HG03378 (cell line): ENCODE measurements around the gene EME1.
"Not testable (repeated sequence)": the region's sequence is repeated elsewhere in the genome, so short reads cannot be mapped to it uniquely, and the experiment has no call there.

Source experiments
- ATAC-seq: cut with Tn5 transposase; IDR thresholded peaks from one replicate; pipeline ENCODE4 v1.9.1; 2021; ENCODE audit warnings: mild to moderate bottlenecking, moderate library complexity; ENCODE audit not compliant: unreplicated experiment

Gene EME1

GRCh38 chr17:50424996-50425681 lies 52.1 kb downstream of the EME1 start:
- no peak for ATAC-seq

DNA sequence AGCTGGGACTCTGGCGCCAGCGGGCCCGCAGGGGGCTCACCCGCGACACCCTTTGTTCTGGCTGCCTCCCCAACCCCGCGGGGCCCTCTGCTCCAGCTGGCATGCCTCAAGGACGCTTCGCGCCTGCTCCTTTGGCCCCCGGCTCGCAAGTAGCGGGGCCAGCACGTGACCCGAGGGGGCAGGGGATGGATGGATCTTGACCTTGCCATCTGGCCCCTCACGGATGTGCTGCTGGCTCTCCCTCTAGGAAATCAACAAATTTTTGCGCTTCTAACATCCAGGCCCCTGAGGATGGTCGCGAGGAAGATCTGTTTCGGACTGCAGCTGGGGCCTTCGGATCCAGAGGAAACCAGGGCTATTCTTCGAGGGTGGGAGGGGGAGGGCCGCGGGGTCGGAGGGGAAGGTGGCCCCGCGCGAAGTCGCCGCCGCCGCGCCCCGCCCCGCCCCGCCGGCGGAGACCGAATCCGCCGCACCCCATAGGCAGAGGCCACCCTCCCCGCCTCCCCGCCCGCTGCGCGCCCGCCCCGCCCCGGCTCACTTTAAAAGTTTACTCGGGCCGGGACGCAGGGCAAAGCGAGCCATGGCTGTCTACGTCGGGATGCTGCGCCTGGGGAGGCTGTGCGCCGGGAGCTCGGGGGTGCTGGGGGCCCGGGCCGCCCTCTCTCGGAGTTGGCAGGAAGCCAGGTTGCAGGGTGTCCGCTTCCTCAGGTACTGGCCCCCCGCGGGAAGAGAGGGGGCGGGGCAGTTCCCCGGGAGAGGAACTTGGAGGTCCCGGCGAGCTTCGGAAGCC lies 52.8 kb downstream of the EME1 start, which contains the start of gene ACSF2:
TSS of gene ACSF2 (plus strand) at position 537 of the 790 bp plus-strand sequence. CDS start at position 581, 44 bp downstream.
- no peak for ATAC-seq

DNA sequence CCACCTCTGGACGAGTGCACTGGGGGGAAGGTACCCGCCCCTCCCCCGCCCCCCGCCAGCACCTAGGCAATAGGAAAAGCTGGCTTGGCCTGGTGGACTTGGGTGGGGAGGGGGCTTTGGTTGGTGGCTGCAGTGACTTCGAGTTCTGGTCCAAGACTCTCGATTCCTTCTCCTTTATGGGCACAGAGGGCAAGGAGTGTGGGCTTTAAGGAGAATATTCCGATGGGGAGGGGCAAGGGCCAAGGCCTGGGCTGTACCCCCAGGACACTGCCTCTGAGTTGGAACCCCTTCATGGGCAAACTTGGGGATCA lies 53.4 kb downstream of the EME1 start:
- ATAC-seq, result no peak

DNA sequence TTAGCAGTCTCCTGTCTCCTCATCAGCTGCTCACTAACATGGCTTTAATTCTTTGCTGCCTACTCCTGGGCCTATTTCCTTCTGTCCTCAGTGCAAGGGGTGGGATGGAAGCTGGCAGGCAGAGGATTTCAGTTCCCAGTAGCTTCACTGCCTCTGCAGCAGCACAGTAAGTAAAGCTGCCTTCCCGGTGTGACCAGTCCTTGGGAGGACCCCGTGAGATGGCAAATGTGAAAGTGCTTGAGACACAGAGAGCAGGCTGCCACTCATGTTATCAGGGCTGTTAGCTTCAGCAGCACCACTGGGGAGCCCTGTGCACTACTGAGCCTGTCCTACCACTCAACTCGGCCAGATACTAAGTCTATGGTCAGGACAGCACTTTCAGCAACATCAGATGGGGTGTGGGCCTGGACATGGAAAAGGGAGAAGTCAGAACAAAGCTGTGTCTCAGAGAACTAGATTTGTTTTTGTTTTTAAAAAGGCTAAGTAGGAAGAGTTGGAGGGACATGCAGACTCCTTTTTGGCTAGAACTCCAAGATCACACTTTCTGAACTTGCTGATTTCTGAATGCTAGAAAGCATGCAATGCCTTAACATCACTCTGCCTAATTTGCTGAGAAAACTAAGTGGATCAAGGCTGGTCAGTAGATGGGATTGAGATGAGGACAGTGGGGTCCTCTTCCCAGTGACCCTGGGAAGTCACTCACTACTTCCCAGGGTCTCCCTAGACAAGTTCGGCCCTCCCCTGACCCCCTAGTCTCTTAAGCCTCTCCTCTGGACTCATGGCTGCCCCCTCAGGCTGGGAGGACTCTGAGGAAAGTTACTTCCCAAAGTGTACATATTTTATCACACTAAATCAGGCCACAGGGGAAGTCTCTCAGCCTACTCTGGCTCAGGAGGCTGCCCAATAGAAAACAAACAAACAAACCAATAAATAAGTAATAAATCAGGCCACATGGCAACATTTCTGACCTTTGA lies 54.1 kb downstream of the EME1 start:
- no peak for ATAC-seq

DNA sequence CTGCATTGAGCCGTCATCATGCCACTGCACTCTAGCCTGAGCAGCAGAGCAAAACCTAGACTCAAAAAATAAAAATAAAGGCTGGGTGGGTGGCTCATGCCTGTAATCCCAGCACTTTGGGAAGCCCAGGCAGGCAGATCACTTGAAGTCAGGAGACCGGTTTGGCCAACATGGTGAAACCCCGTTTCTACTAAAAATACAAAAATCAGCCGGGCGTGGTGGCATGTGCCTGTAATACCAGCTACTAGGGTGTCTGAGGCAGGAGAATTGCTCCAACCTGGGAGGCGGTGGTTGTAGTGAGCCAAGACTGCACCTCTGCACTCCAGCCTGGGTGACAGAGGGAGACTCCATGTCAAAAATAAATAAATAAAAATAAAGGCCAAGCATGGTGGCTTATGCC lies 55.1 kb downstream of the EME1 start:
- not testable (repeated sequence) for ATAC-seq

GRCh38 chr17:50428831-50429424 lies 55.9 kb downstream of the EME1 start:
- no peak for ATAC-seq

- no peak for ATAC-seq
Observed at GRCh38 chr17:50429793-50430192, 56.8 kb downstream of the EME1 start.
